ENCODE results near the gene KLHL8. TPM values are rescaled to one million over a fixed set of nuclear protein-coding genes. Genes with fewer than 3 reads are reported as not detected.
"Not testable (repeated sequence)": the region's sequence is repeated elsewhere in the genome, so short reads cannot be mapped to it uniquely, and the experiment has no call there.

Gene KLHL8
- total RNA-seq, 2 experiments from 2014 or later, result 9.8 to 10.3 TPM

- Mint-ChIP-seq H3K27me3 (no peaks in the 10 kb centered on the region), H3K9me3 (ENCODE audit: low read depth) (no peaks in the 10 kb centered on the region), H3K27ac (no peak overlapping the region), H3K4me3 (no peak overlapping the region), H3K4me1 (peaks cover under 1% of the 10 kb centered on the region), H3K36me3 (ENCODE audit: low read depth) (peaks cover 21% of the 10 kb centered on the region)
- CTCF ChIA-PET, result interaction anchor here (1.4 to 1.6 kb wide), 2 partner anchors 10 to 22 kb away, joined by 5 to 6 read pairs; no protein-coding TSS in a partner anchor
- intact Hi-C loops (cut with DNase I, micrococcal nuclease), result no loop called here
- ATAC-seq, result no peak
- POLR2A ChIA-PET, result no interaction called here
- DNase-seq, result no peak
Observed at GRCh38 chr4:87171944-87172343, 48.5 kb downstream of the KLHL8 start.

GRCh38 chr4:87166296-87166854, 54.0 kb downstream of the KLHL8 start:
- DNase-seq, result no peak
- ChIA-PET CTCF (interaction anchor here (0.6 to 2.0 kb wide), 3 partner anchors 16 to 350 kb away, joined by 3 to 5 read pairs (median 3); no protein-coding TSS in a partner anchor), POLR2A (no interaction called here)
- ATAC-seq, result peak; percentile 80
- Mint-ChIP-seq H3K4me3 (no peak overlapping the region), H3K4me1 (peaks cover 8% of the 10 kb centered on the region), H3K27me3 (no peaks in the 10 kb centered on the region), H3K36me3 (ENCODE audit: low read depth) (peaks cover 19% of the 10 kb centered on the region), H3K27ac (no peak overlapping the region), H3K9me3 (ENCODE audit: low read depth) (no peaks in the 10 kb centered on the region)
- intact Hi-C loops (cut with DNase I, micrococcal nuclease), result no loop called here

DNA sequence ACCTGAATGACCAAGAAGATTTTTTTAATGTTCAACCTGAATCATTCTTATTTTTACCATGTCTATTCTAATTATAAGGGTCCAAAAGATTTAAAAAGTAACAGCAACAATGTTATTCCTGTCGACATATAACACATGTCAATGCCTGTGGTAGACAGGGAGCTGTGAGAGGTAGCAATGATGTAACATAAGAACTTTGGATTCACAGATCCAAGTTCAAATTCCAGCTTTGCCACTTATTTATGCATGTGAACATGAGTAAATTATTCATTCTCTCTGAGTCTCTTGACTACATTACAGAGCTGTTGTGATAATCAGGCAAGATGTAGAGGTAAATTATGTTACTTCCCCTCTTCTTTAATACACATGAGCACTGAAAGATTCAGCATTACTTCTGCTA, 54.5 kb downstream of the KLHL8 start:
- H3K36me3 Mint-ChIP-seq (ENCODE audit: low read depth), result peaks cover 19% of the 10 kb centered on the region
- no peaks in the 10 kb centered on the region for H3K9me3 Mint-ChIP-seq (ENCODE audit: low read depth)
- intact Hi-C loops (cut with DNase I, micrococcal nuclease), result no loop called here
- ChIA-PET CTCF (interaction anchor here (0.6 to 2.0 kb wide), 4 partner anchors 11 to 351 kb away, joined by 3 to 5 read pairs (median 3); no protein-coding TSS in a partner anchor), POLR2A (no interaction called here)
- peaks cover 8% of the 10 kb centered on the region for H3K4me1 Mint-ChIP-seq
- H3K27me3 Mint-ChIP-seq, result no peaks in the 10 kb centered on the region
- H3K4me3 Mint-ChIP-seq, result no peak overlapping the region
- DNase-seq, result no peak
- no peak overlapping the region for H3K27ac Mint-ChIP-seq
- ATAC-seq, result no peak

GRCh38 chr4:87153078-87153870, 67.1 kb downstream of the KLHL8 start:
- Mint-ChIP-seq H3K9me3 (ENCODE audit: low read depth) (no peaks in the 10 kb centered on the region), H3K27me3 (no peaks in the 10 kb centered on the region), H3K4me3 (no peak overlapping the region), H3K4me1 (no peaks in the 10 kb centered on the region), H3K27ac (no peak overlapping the region), H3K36me3 (ENCODE audit: low read depth) (no peaks in the 10 kb centered on the region)
- POLR2A ChIA-PET, result no interaction called here
- intact Hi-C loops (cut with DNase I, micrococcal nuclease), result loop anchor here (5.0 kb wide), 2 partner anchors 231 to 694 kb away; no protein-coding TSS in a partner anchor
- DNase-seq, result no peak
- CTCF ChIA-PET, result interaction anchor here (0.9 to 3.4 kb wide), 3 partner anchors 82 to 1057 kb away, joined by 3 to 18 read pairs (median 4); no protein-coding TSS in a partner anchor
- no peak for ATAC-seq

DNA sequence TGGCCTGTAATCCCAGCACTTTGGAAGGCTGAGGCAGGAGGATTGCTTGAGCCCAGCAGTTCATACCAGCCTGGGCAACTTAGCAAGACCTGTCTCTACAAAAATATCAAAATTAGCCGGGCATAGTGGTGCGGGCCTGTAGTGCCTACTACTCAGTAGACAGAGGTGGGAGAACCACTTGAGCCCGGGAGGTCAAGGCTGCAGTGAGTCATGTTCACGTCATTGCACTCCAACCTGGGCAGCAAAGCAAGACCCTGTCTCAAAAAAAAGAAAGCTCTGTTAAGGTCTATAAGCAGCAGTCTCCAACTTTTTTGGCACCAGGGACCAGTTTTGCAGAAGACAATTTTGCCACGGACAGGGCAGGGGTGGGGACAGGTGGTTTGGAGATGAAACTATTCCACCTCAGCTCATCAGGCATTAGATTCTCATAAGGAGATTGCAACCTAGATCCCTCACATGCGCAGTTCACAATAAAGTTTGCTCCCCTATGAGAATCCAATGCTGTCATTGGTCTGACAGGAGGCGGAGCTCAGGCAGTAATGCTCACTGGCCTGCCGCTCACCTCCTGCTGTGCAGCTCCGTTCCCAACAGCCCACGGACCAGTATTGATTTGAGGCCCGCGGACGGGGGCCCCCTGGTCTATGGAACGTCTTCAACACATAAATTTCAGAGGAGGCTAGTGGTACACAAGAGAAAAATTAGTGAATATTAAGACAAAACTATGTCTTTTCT, 67.9 kb downstream of the KLHL8 start:
- intact Hi-C loops (cut with DNase I, micrococcal nuclease), result loop anchor here (5.0 kb wide), 2 partner anchors 230 to 695 kb away; no protein-coding TSS in a partner anchor
- ATAC-seq, result no peak
- no peaks in the 10 kb centered on the region for H3K27me3 Mint-ChIP-seq
- H3K27ac Mint-ChIP-seq, result no peak overlapping the region
- POLR2A ChIA-PET, result no interaction called here
- DNase-seq, result no peak
- H3K9me3 Mint-ChIP-seq (ENCODE audit: low read depth), result no peaks in the 10 kb centered on the region
- no peaks in the 10 kb centered on the region for H3K4me1 Mint-ChIP-seq
- no peaks in the 10 kb centered on the region for H3K36me3 Mint-ChIP-seq (ENCODE audit: low read depth)
- H3K4me3 Mint-ChIP-seq, result no peak overlapping the region
- CTCF ChIA-PET, result interaction anchor here (0.6 to 3.4 kb wide), 4 partner anchors 66 to 85 kb away, joined by 3 to 33 read pairs (median 11); no protein-coding TSS in a partner anchor

DNA sequence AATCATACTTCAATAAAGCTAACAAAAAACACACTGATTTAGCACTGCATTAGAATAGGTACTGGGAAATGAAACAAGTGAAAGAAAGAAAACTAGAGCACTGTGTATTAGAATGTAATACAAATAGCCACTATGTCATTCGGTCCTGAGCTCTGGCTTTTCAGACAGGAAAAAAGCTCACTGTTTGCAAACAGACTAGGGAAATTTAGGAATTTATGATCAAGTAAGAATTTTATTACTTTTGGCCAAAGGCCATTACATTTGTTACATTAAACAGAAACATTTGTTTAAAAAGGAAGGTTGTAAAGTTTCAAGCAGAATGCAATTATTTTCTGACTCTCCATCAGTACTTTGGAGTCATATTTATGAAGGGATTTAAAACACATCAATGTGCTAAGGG, 68.7 kb downstream of the KLHL8 start:
- Mint-ChIP-seq H3K36me3 (ENCODE audit: low read depth) (no peaks in the 10 kb centered on the region), H3K4me1 (no peaks in the 10 kb centered on the region), H3K27ac (no peak overlapping the region), H3K4me3 (no peak overlapping the region), H3K9me3 (ENCODE audit: low read depth) (no peaks in the 10 kb centered on the region), H3K27me3 (no peaks in the 10 kb centered on the region)
- intact Hi-C loops (cut with DNase I, micrococcal nuclease), result loop anchor here (2.0 to 5.0 kb wide), 3 partner anchors 229 to 696 kb away; no protein-coding TSS in a partner anchor
- no peak for ATAC-seq
- ChIA-PET POLR2A (no interaction called here), CTCF (interaction anchor here (0.5 to 3.4 kb wide), 11 partner anchors 13 to 260 kb away, joined by 3 to 33 read pairs (median 5); no protein-coding TSS in a partner anchor)
- no peak for DNase-seq

- peak; percentile 56 for DNase-seq
- Mint-ChIP-seq H3K4me3 (no peak overlapping the region), H3K27ac (no peak overlapping the region), H3K9me3 (ENCODE audit: low read depth) (no peaks in the 10 kb centered on the region), H3K36me3 (ENCODE audit: low read depth) (no peaks in the 10 kb centered on the region), H3K27me3 (no peaks in the 10 kb centered on the region), H3K4me1 (no peaks in the 10 kb centered on the region)
- peak; percentile 76 for ATAC-seq
- intact Hi-C loops (cut with DNase I, micrococcal nuclease), result loop anchor here (1.0 to 5.0 kb wide), 7 partner anchors 70 to 697 kb away; partner anchors contain the start of gene KLHL8 (in 1 of the 2)
- POLR2A ChIA-PET, result interaction anchor here (0.6 kb wide), 1 partner anchor 8 kb away, joined by 7 read pairs; no protein-coding TSS in a partner anchor
- CTCF ChIA-PET, result interaction anchor here (0.7 to 3.4 kb wide), 34 partner anchors 9 to 698 kb away, joined by 3 to 33 read pairs (median 4); no protein-coding TSS in a partner anchor
Observed at GRCh38 chr4:87150498-87151261, 69.7 kb downstream of the KLHL8 start.

DNA sequence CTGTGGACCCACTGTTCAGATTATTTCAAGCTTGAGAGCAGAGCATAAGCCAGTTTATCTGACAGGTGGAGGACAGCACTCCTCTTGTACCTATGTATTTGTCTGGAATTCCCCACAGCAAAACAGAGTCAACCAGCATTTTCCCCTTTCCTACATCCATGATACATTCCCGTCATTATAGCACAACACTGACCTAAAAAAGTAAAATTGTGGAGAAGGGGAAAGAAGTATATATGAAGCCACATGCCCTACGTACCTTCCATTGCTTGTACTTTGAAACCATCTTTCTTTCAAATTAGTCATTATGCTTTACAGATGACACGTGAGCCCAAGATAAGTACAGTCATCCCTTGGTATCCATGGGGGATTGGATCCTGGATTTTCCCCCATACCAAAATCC, 73.3 kb downstream of the KLHL8 start:
- H3K27ac Mint-ChIP-seq, result no peak overlapping the region
- POLR2A ChIA-PET, result no interaction called here
- CTCF ChIA-PET, result interaction anchor here (0.7 to 0.8 kb wide), 2 partner anchors 19 to 115 kb away, joined by 3 read pairs; no protein-coding TSS in a partner anchor

GRCh38 chr4:87145934-87146333, 74.5 kb downstream of the KLHL8 start:
- H3K36me3 Mint-ChIP-seq (ENCODE audit: low read depth), result peaks cover 15% of the 10 kb centered on the region
- H3K4me3 Mint-ChIP-seq; POLR2A ChIA-PET; DNase-seq; H3K27ac Mint-ChIP-seq; H3K4me1 Mint-ChIP-seq; H3K27me3 Mint-ChIP-seq; H3K9me3 Mint-ChIP-seq (ENCODE audit: low read depth); ATAC-seq; intact Hi-C loops (cut with DNase I, micrococcal nuclease): not testable (repeated sequence)
- CTCF ChIA-PET, result interaction anchor here (1.3 kb wide), 1 partner anchor 223 kb away, joined by 5 read pairs; no protein-coding TSS in a partner anchor

More for the DNA sequence above, 73.3 kb downstream of the KLHL8 start:
- Mint-ChIP-seq H3K4me3 (no peak overlapping the region), H3K27me3 (no peaks in the 10 kb centered on the region), H3K4me1 (no peaks in the 10 kb centered on the region), H3K9me3 (ENCODE audit: low read depth) (no peaks in the 10 kb centered on the region), H3K36me3 (ENCODE audit: low read depth) (peaks cover 9% of the 10 kb centered on the region)
- ATAC-seq (no peak), DNase-seq (no peak)
- intact Hi-C loops (cut with DNase I, micrococcal nuclease), result no loop called here

GRCh38 chr4:87144356-87144755, 76.1 kb downstream of the KLHL8 start:
- ATAC-seq, result no peak
- no peaks in the 10 kb centered on the region for H3K27me3 Mint-ChIP-seq
- H3K9me3 Mint-ChIP-seq (ENCODE audit: low read depth), result no peaks in the 10 kb centered on the region
- peaks cover 17% of the 10 kb centered on the region for H3K36me3 Mint-ChIP-seq (ENCODE audit: low read depth)
- no peak overlapping the region for H3K27ac Mint-ChIP-seq
- H3K4me3 Mint-ChIP-seq, result no peak overlapping the region
- H3K4me1 Mint-ChIP-seq, result no peaks in the 10 kb centered on the region
- DNase-seq, result no peak
- ChIA-PET CTCF (interaction anchor here (1.3 kb wide), 1 partner anchor 222 kb away, joined by 5 read pairs; no protein-coding TSS in a partner anchor), POLR2A (no interaction called here)
- intact Hi-C loops (cut with DNase I, micrococcal nuclease), result no loop called here

Measured in activated CD4-positive, alpha-beta T cell treated with anti-CD3 and anti-CD28 coated beads for 36 hours (primary cell).